Fibroblast of pulmonary artery (primary cell): ENCODE measurements around the gene RASGEF1C.

Experiments
- DNase-seq: peaks from one replicate; pipeline ENCODE4 v3.0.0-alpha.2; 2010; ENCODE audit warnings: low read depth
- H3K4me3 ChIP-seq: replicated peaks from 2 replicates; pipeline ENCODE4 v1.5.1; 2011; ENCODE audit warnings: low read depth, mild to moderate bottlenecking, control low read depth, low read length, moderate library complexity
- TF ChIP-seq, protein P1 (sequence below): IDR thresholded peaks from 2 replicates; pipeline ENCODE4 v1.5.1; 2011; ENCODE audit warnings: mild to moderate bottlenecking, control low read depth, low read length, inconsistent platforms; ENCODE audit errors: missing control alignments

The RASGEF1C gene

DNA sequence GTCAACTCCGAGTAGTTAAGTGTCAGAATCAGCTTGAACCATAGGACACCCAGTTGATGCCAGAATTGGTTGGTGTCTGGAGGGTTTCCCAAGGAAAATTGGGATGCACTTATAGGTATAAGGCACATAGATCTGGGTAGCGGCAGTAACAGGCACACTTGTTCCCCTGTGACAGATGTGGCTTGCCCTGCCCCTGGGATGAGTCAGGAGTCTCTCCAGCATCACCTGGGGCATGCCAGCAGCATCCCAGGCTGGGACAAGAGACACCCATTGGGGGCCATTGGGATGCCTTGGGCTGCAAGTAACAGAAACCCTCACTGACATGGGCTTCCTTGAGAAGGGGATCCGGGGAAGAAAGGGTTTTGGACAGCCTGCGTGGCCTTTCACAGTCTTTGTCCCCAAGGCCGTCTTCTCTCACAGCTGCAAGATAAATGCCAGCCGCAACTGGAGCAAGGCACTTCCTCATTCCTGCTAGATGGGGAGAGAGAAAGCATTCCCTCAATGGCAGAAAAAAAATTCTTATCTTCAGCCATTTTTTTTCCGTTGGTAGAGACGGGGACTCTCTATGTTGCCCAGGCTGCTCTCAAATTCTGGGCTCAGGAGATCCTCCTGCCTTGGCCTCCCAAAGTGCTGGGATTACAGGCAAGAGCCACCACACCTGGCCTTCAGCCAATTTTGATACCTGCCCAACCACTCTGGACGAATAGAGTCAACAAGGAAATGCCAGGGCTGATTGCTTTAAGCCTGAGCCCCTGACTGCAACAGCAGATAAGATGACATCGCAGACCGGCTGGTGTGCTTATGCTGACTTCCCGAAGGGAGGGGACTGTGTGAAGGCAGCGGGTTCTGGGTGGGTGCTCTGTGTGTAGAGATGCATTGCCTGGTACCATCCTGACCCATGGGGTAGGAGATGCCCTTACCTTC, 124.1 kb downstream of the RASGEF1C start:
- TF ChIP-seq, protein P1, sequence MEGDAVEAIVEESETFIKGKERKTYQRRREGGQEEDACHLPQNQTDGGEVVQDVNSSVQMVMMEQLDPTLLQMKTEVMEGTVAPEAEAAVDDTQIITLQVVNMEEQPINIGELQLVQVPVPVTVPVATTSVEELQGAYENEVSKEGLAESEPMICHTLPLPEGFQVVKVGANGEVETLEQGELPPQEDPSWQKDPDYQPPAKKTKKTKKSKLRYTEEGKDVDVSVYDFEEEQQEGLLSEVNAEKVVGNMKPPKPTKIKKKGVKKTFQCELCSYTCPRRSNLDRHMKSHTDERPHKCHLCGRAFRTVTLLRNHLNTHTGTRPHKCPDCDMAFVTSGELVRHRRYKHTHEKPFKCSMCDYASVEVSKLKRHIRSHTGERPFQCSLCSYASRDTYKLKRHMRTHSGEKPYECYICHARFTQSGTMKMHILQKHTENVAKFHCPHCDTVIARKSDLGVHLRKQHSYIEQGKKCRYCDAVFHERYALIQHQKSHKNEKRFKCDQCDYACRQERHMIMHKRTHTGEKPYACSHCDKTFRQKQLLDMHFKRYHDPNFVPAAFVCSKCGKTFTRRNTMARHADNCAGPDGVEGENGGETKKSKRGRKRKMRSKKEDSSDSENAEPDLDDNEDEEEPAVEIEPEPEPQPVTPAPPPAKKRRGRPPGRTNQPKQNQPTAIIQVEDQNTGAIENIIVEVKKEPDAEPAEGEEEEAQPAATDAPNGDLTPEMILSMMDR: no peak
- H3K4me3 ChIP-seq: no peak overlapping the region
- DNase-seq: no peak

DNA sequence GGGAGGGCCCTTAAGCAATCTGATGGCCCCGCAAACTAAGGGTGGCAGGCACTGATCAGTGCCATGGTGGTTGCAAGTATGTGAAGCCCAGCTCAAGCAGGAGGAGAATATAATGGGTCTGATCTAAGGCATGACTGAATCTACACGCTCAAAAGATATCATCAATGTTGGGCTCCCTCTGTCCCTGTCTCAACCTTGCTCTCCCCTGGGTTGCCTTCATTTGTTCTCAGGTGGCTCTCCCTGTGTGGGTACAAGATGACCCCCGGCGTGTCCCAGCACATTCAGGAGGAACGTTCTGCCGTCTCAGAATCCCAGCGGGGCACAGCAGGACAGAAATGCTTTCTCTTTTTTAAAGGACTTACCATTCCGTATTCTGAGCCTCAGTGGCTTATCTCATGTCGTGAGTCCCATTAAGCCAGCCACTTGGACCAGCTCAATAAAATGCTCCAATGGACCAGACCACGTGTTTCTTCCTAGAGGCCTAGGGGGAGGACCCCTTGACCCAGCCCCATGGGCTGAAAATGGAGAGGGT, 125.4 kb downstream of the RASGEF1C start:
- DNase-seq: no peak
- no peak overlapping the region for H3K4me3 ChIP-seq
- TF ChIP-seq, protein P1: no peak

DNA sequence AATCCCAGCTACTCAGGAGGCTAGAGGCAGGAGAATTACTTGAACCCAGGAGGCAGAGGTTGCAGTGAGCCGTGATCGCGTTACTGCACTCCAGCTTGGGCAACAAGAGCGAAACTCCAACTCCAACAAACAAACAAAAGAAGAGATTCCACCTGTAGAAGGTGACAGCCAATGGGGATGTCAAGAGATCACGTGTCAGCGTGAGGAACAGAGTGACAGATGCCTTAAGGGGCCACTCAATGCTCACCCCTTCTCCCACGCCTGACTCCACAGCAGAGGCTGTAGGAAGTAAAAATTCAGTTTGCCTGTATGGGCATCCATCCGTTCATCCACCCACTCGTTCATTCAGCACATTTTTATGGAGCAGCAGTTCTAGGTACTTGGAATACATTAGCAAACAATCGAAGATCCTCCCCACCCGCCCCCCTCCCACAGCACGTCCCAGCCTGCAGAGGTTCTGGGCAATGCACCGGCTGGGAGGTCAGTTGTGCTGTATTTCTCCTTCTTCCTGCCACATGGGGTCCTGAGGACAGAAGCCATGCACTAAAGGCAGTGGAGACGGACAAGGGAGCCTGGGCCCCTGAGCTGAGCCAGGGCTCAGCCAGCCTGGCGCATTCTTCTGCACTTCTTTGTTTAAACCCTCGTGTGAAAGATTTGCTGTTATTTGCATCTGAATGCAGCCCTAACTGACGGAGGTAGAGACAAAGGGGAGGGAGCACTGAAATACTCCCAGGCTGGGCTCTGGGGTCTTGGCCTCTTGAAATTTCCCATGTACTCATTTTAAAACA, 126.2 kb downstream of the RASGEF1C start:
- no peak for DNase-seq
- H3K4me3 ChIP-seq: no peak overlapping the region
- TF ChIP-seq, protein P1: no peak

DNA sequence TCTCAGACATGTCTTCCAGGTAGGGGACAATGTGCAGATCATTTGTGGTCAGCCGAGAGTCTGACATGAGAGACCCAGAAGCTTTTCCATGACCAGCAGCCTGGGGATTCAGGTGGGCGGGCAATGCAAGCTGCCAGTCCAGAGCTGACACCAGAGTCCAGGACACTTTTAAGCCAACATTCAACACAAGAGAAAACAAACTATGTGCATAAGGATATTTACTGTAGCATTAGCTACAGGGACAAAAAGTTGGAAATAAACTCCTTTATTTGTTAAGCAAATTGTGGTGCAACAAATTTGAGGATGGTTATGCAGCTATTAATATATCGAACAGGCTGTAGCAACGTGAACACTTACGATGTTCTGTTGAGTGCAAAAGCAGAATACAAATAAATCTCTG, 127.5 kb downstream of the RASGEF1C start:
- TF ChIP-seq, protein P1: no peak
- H3K4me3 ChIP-seq: no peak overlapping the region
- no peak for DNase-seq

DNA sequence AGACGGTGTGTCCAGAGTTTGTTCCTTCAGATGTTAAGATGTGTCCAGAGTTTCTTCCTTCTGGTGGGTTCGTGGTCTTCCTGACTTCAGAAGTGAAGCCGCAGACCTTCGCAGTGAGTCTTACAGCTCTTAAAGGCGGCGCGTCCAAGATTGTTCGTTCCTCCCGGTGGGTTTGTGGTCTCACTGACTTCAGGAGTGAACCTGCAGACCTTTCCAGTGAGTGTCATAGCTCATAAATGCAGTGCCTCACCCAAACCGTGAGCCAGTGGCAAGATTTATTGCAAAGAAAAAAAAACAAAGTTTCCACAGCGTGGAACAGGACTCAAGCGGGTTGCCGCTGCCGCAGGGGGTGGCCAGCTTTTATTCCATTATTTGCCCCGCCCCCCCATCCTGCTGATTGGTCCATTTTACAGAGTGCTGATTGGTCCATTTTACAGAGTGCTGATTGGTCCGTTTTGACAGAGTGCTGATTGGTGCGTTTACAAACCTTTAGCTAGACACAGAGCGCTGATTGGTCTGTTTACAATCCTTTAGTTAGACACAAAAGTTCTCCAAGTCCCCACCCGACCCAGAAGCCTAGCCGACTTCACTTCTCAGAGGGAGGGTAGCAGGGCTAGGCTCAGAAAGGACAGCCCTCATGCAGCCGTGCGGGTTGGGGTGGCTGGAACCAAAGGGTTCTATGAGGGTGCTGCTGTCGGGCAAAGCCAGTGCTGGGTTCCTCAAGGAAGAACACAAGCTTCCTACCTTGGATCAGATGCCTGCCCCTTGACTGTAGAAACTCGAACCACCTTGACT, 128.3 kb downstream of the RASGEF1C start:
- no peak for DNase-seq
- TF ChIP-seq, protein P1: no peak
- no peak overlapping the region for H3K4me3 ChIP-seq

DNA sequence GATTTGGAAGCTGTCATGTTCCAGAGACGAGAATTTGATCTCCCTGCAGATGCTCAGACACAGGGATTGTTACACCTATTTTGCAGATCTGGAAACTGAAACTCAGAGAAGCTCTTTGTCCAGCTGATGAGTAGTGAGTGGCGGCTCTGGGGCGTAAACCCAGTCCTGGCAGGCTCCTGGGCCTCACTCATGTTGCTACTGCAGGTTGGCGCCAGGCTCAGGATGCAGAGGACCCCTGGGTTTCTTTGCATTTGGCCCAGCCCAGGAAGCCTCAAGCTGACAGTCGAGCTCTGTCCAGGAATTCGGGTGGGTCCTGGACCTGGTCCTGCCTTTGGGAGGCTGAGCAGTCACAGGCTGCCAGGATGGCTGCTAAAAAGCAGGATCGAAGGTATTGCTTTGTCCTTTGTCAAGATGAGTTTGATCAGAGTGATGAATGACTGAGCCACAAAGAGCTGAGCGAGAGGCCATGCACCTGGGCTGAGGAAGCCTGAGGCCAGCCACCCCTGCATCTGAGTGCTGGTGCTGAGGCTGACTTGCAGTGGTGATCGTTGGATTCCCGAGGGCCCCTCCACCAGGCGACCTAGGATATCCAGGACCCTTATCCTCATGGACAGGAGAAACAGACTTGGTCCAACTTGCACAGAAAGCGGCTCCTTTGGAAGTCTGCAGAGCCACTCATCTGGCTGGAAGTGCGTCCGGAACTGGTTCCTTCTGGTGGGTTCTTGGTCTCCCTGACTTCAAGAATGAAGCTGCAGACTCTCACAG, 129.1 kb downstream of the RASGEF1C start:
- TF ChIP-seq, protein P1: no peak
- no peak overlapping the region for H3K4me3 ChIP-seq
- no peak for DNase-seq
